ENCODE results near the gene FAM131B. TPM values are rescaled to one million over a fixed set of nuclear protein-coding genes. Genes with fewer than 3 reads are reported as not detected.
A peak's percentile ranks its signal among the peaks of the same experiment; 100 is the strongest.

FAM131B gene
- total and polyA plus RNA-seq, 9 of the 15 experiments (the other 6 are each of a cell fraction or from before 2014, with no cell fraction given) = 0.03 to 0.04 TPM; not detected in 7

DNA sequence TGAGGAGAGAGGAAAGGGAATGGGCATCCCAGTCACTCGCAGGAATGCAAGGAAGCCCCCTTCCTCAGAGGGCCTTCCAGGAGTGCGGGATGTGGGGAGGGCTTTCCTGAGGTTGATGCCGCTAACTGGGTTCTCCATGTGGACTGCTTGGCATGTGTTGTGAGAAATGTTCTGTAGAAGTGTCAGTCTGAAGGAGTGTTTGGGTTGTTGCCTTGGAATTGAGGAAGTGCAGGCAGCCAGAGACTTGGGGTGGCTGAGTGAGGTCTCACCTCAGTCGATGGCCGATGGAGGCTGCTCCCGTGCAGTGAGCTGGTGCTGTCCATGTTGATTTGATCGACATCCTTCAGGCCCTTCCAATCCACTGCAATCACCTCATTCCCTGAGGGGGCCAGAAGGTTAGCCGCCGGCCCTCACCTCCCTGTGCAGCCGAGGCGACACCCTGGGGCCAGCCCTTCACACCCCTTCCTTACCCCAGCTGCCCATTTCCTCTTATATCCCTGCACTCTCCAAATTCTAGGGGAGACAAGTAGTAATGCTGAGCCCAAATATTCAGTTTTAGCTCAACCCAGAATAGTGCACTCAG is 2.7 kb downstream of the FAM131B start:
- H3K27ac ChIP-seq (ENCODE audit: extremely low read depth, low read depth, low read length) = no peak overlapping the region
- peak; percentile 15; the same call in 2 of the 3 replicates for ATAC-seq
- no peaks in the 10 kb centered on the region for H3K36me3 ChIP-seq (ENCODE audit: control insufficient read depth, insufficient read depth, low read length)
- TF ChIP-seq, protein P1, sequence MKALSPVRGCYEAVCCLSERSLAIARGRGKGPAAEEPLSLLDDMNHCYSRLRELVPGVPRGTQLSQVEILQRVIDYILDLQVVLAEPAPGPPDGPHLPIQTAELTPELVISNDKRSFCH (CRISPR knock-in tag; IDR thresholded peaks at IDR 0.05) = no peak
- TF ChIP-seq, protein P1 (tag; IDR thresholded peaks at IDR 0.05) = 0 out of 2 replicates have a peak, but pooled peaks have one; percentile 13
- TF ChIP-seq SPI1 (IDR thresholded peaks at IDR 0.05; ENCODE audit: borderline replicate concordance, low read depth, low read length) = peak; percentile 97
- TF ChIP-seq, protein P2, sequence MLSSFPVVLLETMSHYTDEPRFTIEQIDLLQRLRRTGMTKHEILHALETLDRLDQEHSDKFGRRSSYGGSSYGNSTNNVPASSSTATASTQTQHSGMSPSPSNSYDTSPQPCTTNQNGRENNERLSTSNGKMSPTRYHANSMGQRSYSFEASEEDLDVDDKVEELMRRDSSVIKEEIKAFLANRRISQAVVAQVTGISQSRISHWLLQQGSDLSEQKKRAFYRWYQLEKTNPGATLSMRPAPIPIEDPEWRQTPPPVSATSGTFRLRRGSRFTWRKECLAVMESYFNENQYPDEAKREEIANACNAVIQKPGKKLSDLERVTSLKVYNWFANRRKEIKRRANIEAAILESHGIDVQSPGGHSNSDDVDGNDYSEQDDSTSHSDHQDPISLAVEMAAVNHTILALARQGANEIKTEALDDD (IDR thresholded peaks at IDR 0.05) = no peak
- TF ChIP-seq KDM5B (IDR thresholded peaks at IDR 0.05; ENCODE audit: insufficient replicate concordance, low read depth, low read length) = peak; percentile 29
- no peak for TF ChIP-seq CBFB (CRISPR knock-in tag; IDR thresholded peaks at IDR 0.05)
- TF ChIP-seq SNIP1 (IDR thresholded peaks at IDR 0.05; ENCODE audit: low read depth) = no peak
- no peak for TF ChIP-seq ZNF224 (CRISPR knock-in tag; IDR thresholded peaks at IDR 0.05)
- TF ChIP-seq TSC22D4 (tag; IDR thresholded peaks at IDR 0.05) = no peak
- DNase-seq (ENCODE audit: extremely low read depth in 1 of 4, low spot score in 3 of 4) = no peak
- H3K4me1 ChIP-seq (replicated peaks in 1 of 2; ENCODE audit: control insufficient read depth in 2 of 2, insufficient read depth in 2 of 2, low read length in 2 of 2) = peaks cover 0 to 17% of the 10 kb centered on the region in 2 experiments; a peak in 2 of 5 replicates
- ChIA-PET CTCF (ENCODE audit: low intra/inter-chr PET ratio) (no interaction called here), POLR2A (interaction anchor here (1.7 kb wide), 1 partner anchor 11 kb away, joined by 7 read pairs; no protein-coding TSS in a partner anchor)
- H3K4me3 ChIP-seq = no peak overlapping the region
- 3% methylated on average over 11 of the region's 11 CpGs for WGBS (ENCODE audit: insufficient coverage, low coverage, missing lambda C conversion rate)
- peaks cover 3% of the 10 kb centered on the region for H3K9me1 ChIP-seq (ENCODE audit: control insufficient read depth, insufficient read depth, low read length)
- H2AFZ ChIP-seq (ENCODE audit: low read depth, low read length) = no peak overlapping the region
- no peaks in the 10 kb centered on the region for H3K79me2 ChIP-seq (ENCODE audit: control insufficient read depth, insufficient read depth, low read length)
- intact Hi-C loops (cut with micrococcal nuclease) (no loop called here), in situ Hi-C loops (cut with MboI) (no loop called here)
- peaks cover 67 to 75% of the 10 kb centered on the region in 2 experiments for H3K27me3 ChIP-seq (ENCODE audit: control insufficient read depth in 2 of 2, insufficient read depth in 2 of 2, low read length in 2 of 2)
- peaks cover 9% of the 10 kb centered on the region; the same call in 1 of the 2 replicates for H4K20me1 ChIP-seq (replicated peaks; ENCODE audit: control insufficient read depth, insufficient read depth, low read length)
- no peaks in the 10 kb centered on the region for H3K9me3 ChIP-seq (replicated peaks; ENCODE audit: control insufficient read depth, insufficient read depth, low read depth, low read length)
- no peak for FAIRE-seq
- no TSS peak for BruUV-seq (replicated peaks)
- H3K4me2 ChIP-seq (ENCODE audit: insufficient read depth, low read length) = no peak overlapping the region
- H3K9ac ChIP-seq (ENCODE audit: insufficient read depth in 1 of 2, low read depth in 2 of 2, low read length in 2 of 2) = 0 out of 4 replicates have a peak overlapping the region, but pooled peaks of 1 of the 2 experiments have one; percentile 54
